Lower lobe of right lung (tissue), 2 donors: Measurements from ENCODE around the gene H2BK1. TPM values are rescaled to one million over a fixed set of nuclear protein-coding genes. Genes with fewer than 3 reads are reported as not detected.

Experiments used
- ATAC-seq, 2 donors: fragments of 200-7000 bp; cut with Tn5 transposase; one replicate each; pipeline ENCODE4 v1.9.1; 2020 to 2022; ENCODE audit warnings: mild to moderate bottlenecking in 2 of 2, moderate library complexity in 2 of 2
- DNase-seq: peaks from one replicate; pipeline ENCODE4 v3.0.0-alpha.2; 2020
- H3K27ac ChIP-seq: fragments of 200-600 bp; one replicate; pipeline ENCODE4 v1.8.0; 2022
- H3K27me3 ChIP-seq: fragments of 200-600 bp; one replicate; pipeline ENCODE4 v1.8.0; 2022; ENCODE audit warnings: low read depth
- H3K36me3 ChIP-seq: fragments of 200-600 bp; one replicate; pipeline ENCODE4 v1.8.0; 2022; ENCODE audit warnings: mild to moderate bottlenecking
- H3K4me1 ChIP-seq: fragments of 200-600 bp; one replicate; pipeline ENCODE4 v1.8.0; 2022
- H3K4me3 ChIP-seq: fragments of 200-600 bp; one replicate; pipeline ENCODE4 v1.8.0; 2022; ENCODE audit warnings: mild to moderate bottlenecking
- H3K9me3 ChIP-seq: fragments of 200-600 bp; one replicate; pipeline ENCODE4 v1.8.0; 2022
- CTCF ChIP-seq: fragments of 200-600 bp; IDR thresholded peaks from one replicate; pipeline ENCODE4 v1.8.0; 2022; ENCODE audit warnings: antibody characterized with exemption, mild to moderate bottlenecking
- intact Hi-C: fragments of 100-400 bp; cut with DNase I; formaldehyde crosslinking; loops from one replicate; pipeline ENCODE4 v1.11.0; 2022
- total RNA-seq: library from RNA; stranded (reverse); fragmentation: NEBNext Ultra II Directional; extraction: Animal tissue kit (Norgen Biotek cat#: 25700); gene quantifications from one replicate; pipeline ENCODE4 v1.2.1, GENCODE V29; 2021
- donor health status: DM: no; HTN: yes; CAD: no; lungs with severe emphysema.

The H2BK1 gene
- total RNA-seq, 1 donor from 2014 or later = not detected

GRCh38 chr7:151191544-151191943 is 18.7 kb downstream of the H2BK1 start:
- no peak for ATAC-seq
- no peak for TF ChIP-seq CTCF
- H3K36me3 ChIP-seq = no peaks in the 10 kb centered on the region
- H3K4me1 ChIP-seq = no peaks in the 10 kb centered on the region
- H3K27ac ChIP-seq = no peak overlapping the region
- H3K27me3 ChIP-seq = peaks cover 11% of the 10 kb centered on the region
- no peak overlapping the region for H3K4me3 ChIP-seq
- no peak for DNase-seq
- H3K9me3 ChIP-seq = no peaks in the 10 kb centered on the region
- intact Hi-C loops = no loop called here

- Histone ChIP-seq H3K27ac (no peak overlapping the region), H3K4me1 (no peaks in the 10 kb centered on the region), H3K4me3 (no peak overlapping the region), H3K9me3 (no peaks in the 10 kb centered on the region), H3K36me3 (no peaks in the 10 kb centered on the region), H3K27me3 (peaks cover 5% of the 10 kb centered on the region)
- TF ChIP-seq CTCF = no peak
- intact Hi-C loops = no loop called here
- ATAC-seq (no peak), DNase-seq (no peak)
Observed at GRCh38 chr7:151189038-151189437, 21.2 kb downstream of the H2BK1 start.

GRCh38 chr7:151188252-151188542 is 22.1 kb downstream of the H2BK1 start:
- Histone ChIP-seq H3K4me1 (no peaks in the 10 kb centered on the region), H3K9me3 (no peaks in the 10 kb centered on the region), H3K4me3 (no peak overlapping the region), H3K27me3 (peaks cover 5% of the 10 kb centered on the region), H3K36me3 (no peaks in the 10 kb centered on the region), H3K27ac (no peak overlapping the region)
- DNase-seq = no peak
- TF ChIP-seq CTCF = no peak
- ATAC-seq = no peak
- intact Hi-C loops = no loop called here

GRCh38 chr7:151187409-151188251 is 22.7 kb downstream of the H2BK1 start:
- peaks cover 4% of the 10 kb centered on the region for H3K27me3 ChIP-seq
- intact Hi-C loops = no loop called here
- no peaks in the 10 kb centered on the region for H3K9me3 ChIP-seq
- no peaks in the 10 kb centered on the region for H3K4me1 ChIP-seq
- H3K4me3 ChIP-seq = no peak overlapping the region
- no peak for TF ChIP-seq CTCF
- ATAC-seq (peak in 1 of 2 donors; percentile 23), DNase-seq (no peak)
- no peaks in the 10 kb centered on the region for H3K36me3 ChIP-seq
- H3K27ac ChIP-seq = no peak overlapping the region

- H3K36me3 ChIP-seq = no peaks in the 10 kb centered on the region
- no peak for DNase-seq
- H3K27me3 ChIP-seq = no peaks in the 10 kb centered on the region
- H3K4me3 ChIP-seq = no peak within 1 kb of the TSS
- no peak within 1 kb of the TSS for H3K27ac ChIP-seq
- no peaks in the 10 kb centered on the region for H3K4me1 ChIP-seq
- ATAC-seq = no peak
- no peaks in the 10 kb centered on the region for H3K9me3 ChIP-seq
- no peak for TF ChIP-seq CTCF
- intact Hi-C loops = no loop called here
Observed at GRCh38 chr7:151186640-151187408, 23.5 kb downstream of the H2BK1 start, which contains the start of gene ASB10. Gene ASB10 (minus strand): TSS chr7:151187250. CDS start chr7:151187130, 120 bp downstream.
